Calu3 (cell line): ENCODE data around the gene GTPBP8. TPM values are rescaled to one million over a fixed set of nuclear protein-coding genes. Genes with fewer than 3 reads are reported as not detected.

Source experiments
- BruUV-seq: library from RNA; stranded (reverse); fragments of 400-500 nt; replicated peaks from 2 replicates; lab custom pipeline; 2021; lab: Mats Ljungman, UMichigan
- CTCF ChIA-PET: fragments of 300-600 bp; sonication (Branson Sonifier 250); formaldehyde crosslinking; loops from one replicate; lab custom pipeline; 2022; ENCODE audit warnings: antibody characterized with exemption; lab: Charles Lee
- DNase-seq: peaks from one replicate; pipeline ENCODE4 v3.0.0; 2022
- H3K27ac Mint-ChIP-seq: one replicate; pipeline ENCODE4 v1.8.0; 2022; ENCODE audit warnings: mixed read lengths; ENCODE audit not compliant: unreplicated experiment
- H3K27me3 Mint-ChIP-seq: one replicate; pipeline ENCODE4 v1.8.0; 2022; ENCODE audit warnings: mixed read lengths; ENCODE audit not compliant: unreplicated experiment
- H3K36me3 Mint-ChIP-seq: one replicate; pipeline ENCODE4 v1.8.0; 2022; ENCODE audit warnings: mild to moderate bottlenecking, moderate library complexity, mixed read lengths; ENCODE audit not compliant: insufficient read depth, unreplicated experiment
- H3K4me1 Mint-ChIP-seq: one replicate; pipeline ENCODE4 v1.8.0; 2022; ENCODE audit warnings: mild to moderate bottlenecking, low read depth, mixed read lengths; ENCODE audit not compliant: unreplicated experiment
- H3K4me3 Mint-ChIP-seq: one replicate; pipeline ENCODE4 v1.8.0; 2022; ENCODE audit warnings: mild to moderate bottlenecking, low read depth, moderate library complexity, mixed read lengths; ENCODE audit not compliant: unreplicated experiment
- H3K9me3 Mint-ChIP-seq: one replicate; pipeline ENCODE4 v1.8.0; 2022; ENCODE audit warnings: low read depth, mixed read lengths; ENCODE audit not compliant: unreplicated experiment
- intact Hi-C: fragments of 100-400 bp; cut with micrococcal nuclease; formaldehyde crosslinking; loops from one replicate; pipeline ENCODE4 v1.10.0; 2022; ENCODE audit not compliant: unreplicated experiment
- total RNA-seq: library from RNA; stranded (reverse); gene quantifications from 2 replicates; pipeline ENCODE4 v1.2.3, GENCODE V29; 2022
- TF ChIP-seq, protein P1 (sequence below): fragments of 200-600 bp; IDR thresholded peaks from one replicate; pipeline ENCODE4 v1.8.0; 2022; ENCODE audit warnings: antibody characterized with exemption; ENCODE audit not compliant: unreplicated experiment

The GTPBP8 gene
- total RNA-seq, 1 experiment from 2014 or later = 8.1 TPM

DNA sequence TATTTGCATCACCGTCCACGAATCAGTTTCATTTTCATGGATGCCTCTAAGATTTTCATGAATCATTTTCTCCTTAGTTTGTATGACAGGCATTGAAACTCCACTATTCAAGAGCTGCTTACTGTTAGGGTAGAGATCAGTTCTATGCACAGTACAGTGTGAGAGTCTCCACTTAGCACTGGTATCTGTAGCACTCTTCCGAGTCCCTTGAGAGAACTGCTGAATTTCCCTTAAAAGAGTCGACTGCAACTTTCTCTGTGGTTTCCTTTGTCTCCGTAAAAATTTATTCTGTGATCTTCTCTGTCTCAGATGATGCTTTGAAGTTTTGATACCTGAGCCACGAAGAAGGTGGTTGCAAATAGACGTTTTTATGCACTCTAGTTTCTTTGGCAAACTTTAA lies 14.8 kb downstream of the GTPBP8 start:
- TF ChIP-seq, protein P1, sequence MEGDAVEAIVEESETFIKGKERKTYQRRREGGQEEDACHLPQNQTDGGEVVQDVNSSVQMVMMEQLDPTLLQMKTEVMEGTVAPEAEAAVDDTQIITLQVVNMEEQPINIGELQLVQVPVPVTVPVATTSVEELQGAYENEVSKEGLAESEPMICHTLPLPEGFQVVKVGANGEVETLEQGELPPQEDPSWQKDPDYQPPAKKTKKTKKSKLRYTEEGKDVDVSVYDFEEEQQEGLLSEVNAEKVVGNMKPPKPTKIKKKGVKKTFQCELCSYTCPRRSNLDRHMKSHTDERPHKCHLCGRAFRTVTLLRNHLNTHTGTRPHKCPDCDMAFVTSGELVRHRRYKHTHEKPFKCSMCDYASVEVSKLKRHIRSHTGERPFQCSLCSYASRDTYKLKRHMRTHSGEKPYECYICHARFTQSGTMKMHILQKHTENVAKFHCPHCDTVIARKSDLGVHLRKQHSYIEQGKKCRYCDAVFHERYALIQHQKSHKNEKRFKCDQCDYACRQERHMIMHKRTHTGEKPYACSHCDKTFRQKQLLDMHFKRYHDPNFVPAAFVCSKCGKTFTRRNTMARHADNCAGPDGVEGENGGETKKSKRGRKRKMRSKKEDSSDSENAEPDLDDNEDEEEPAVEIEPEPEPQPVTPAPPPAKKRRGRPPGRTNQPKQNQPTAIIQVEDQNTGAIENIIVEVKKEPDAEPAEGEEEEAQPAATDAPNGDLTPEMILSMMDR = no peak
- Mint-ChIP-seq H3K4me3 (no peak overlapping the region), H3K27me3 (no peaks in the 10 kb centered on the region), H3K27ac (no peak overlapping the region), H3K9me3 (no peaks in the 10 kb centered on the region), H3K4me1 (no peaks in the 10 kb centered on the region), H3K36me3 (peaks cover 16% of the 10 kb centered on the region)
- intact Hi-C loops = no loop called here
- no TSS peak for BruUV-seq
- no peak for DNase-seq
- CTCF ChIA-PET = no interaction called here

DNA sequence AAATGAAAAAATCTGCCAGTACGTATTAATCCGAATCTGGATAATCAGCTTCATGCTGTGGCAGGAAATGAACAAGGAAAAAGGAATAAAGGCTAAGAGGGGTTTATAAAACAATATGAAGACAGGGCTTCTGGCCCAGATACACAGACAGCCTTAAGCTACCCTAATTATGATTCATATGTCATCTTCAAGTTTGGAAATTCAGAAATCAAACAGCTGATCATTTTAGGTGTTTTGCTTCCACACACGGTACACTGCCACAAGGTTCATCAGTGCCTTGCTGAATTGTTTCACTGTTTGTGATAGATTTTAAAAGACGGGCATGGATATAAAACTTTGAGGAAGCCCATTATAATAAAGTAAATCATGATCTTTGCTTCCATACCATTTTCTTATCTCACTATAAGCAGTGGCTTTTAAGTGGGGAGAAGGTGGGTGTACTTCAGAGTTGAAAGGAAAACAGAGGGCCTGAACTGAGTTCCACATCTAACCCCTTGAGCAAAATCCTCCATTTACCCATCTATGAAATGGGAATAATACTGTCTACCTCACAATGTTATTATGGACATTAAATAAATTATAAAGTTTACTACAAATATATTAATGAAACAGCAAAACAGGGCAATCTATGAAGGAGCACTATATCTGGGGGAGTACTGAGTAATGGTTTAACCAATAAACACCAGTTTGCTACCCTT lies 15.7 kb downstream of the GTPBP8 start:
- DNase-seq = no peak
- CTCF ChIA-PET = no interaction called here
- TF ChIP-seq, protein P1 = no peak
- H3K4me3 Mint-ChIP-seq = no peak overlapping the region
- no peak overlapping the region for H3K27ac Mint-ChIP-seq
- no peaks in the 10 kb centered on the region for H3K9me3 Mint-ChIP-seq
- H3K4me1 Mint-ChIP-seq = no peaks in the 10 kb centered on the region
- H3K36me3 Mint-ChIP-seq = peaks cover 12% of the 10 kb centered on the region
- intact Hi-C loops = no loop called here
- BruUV-seq = no TSS peak
- no peaks in the 10 kb centered on the region for H3K27me3 Mint-ChIP-seq

DNA sequence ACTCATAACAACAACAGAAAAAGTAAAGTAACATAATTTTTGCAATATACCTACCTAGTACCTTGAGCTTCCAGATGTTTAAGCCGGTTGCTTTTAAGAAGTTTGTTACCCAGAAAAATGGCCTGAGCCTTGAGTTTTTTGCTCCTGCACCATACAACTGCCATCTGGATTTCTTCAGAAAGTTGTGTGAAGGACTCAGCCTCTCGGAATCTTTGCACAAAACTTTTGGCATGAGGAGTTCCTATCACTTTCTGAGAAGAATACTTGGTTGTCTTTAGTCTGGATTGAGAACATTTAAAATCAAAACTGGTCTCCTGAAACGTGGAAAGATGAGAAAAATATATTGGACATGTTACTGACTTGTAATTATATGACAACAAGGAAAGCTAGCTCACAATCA lies 17.3 kb downstream of the GTPBP8 start:
- H3K4me3 Mint-ChIP-seq = no peak overlapping the region
- H3K27ac Mint-ChIP-seq = no peak overlapping the region
- no peak for DNase-seq
- no peaks in the 10 kb centered on the region for H3K27me3 Mint-ChIP-seq
- no TSS peak for BruUV-seq
- H3K36me3 Mint-ChIP-seq = peaks cover 18% of the 10 kb centered on the region
- H3K4me1 Mint-ChIP-seq = no peaks in the 10 kb centered on the region
- CTCF ChIA-PET = no interaction called here
- intact Hi-C loops = no loop called here
- TF ChIP-seq, protein P1 = no peak
- no peaks in the 10 kb centered on the region for H3K9me3 Mint-ChIP-seq

DNA sequence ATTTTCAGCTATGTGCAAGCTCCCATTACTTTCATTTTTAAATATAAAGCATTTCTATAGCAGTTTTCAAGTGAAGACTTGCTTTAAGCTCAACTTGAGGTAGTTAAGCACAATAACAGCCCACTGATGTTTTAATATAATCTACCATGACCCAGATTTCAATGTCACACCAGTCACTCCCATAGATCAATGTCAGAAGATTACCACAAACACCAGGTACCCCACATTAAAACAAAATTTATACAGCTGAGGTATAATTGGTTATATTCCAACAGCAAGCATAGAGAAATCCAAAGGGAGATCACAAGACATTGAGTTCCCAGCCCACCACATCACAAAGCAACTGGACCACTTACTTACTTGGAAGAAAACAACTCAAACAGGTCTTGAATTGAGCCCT lies 22.8 kb downstream of the GTPBP8 start:
- peaks cover 33% of the 10 kb centered on the region for H3K36me3 Mint-ChIP-seq
- no TSS peak for BruUV-seq
- no peak for DNase-seq
- peaks cover 19% of the 10 kb centered on the region for H3K4me1 Mint-ChIP-seq
- CTCF ChIA-PET = no interaction called here
- no peaks in the 10 kb centered on the region for H3K9me3 Mint-ChIP-seq
- intact Hi-C loops = no loop called here
- H3K4me3 Mint-ChIP-seq = no peak overlapping the region
- no peaks in the 10 kb centered on the region for H3K27me3 Mint-ChIP-seq
- TF ChIP-seq, protein P1 = no peak
- H3K27ac Mint-ChIP-seq = no peak overlapping the region
